Tibial nerve (tissue), 4 donors: ENCODE data around the gene SNAPC5.

ENCODE experiments used
- EP300 ChIP-seq, 2 donors: sonication (generic); formaldehyde crosslinking; IDR thresholded peaks; one replicate each; pipeline ENCODE4 v1.6.1; 2017; ENCODE audit warnings: antibody characterized with exemption in 2 of 2, mild to moderate bottlenecking in 1 of 2
- POLR2A ChIP-seq, 2 donors: fragments of 450-650 bp; IDR thresholded peaks; one replicate each; pipeline ENCODE4 v1.6.1; 2017; ENCODE audit warnings: antibody characterized with exemption in 2 of 2, mild to moderate bottlenecking in 2 of 2, moderate library complexity in 2 of 2
- TF ChIP-seq, protein P1 (sequence below), 5 experiments: fragments of 200-600 bp in 3 of 5; fragments of 450-650 bp in 2 of 5; sonication (generic) in 3 of 5; IDR thresholded peaks; one replicate each; pipeline ENCODE4 v1.5.1; 2016 to 2019; ENCODE audit warnings: antibody characterized with exemption in 5 of 5, mild to moderate bottlenecking in 3 of 5, moderate library complexity in 2 of 5

DNA sequence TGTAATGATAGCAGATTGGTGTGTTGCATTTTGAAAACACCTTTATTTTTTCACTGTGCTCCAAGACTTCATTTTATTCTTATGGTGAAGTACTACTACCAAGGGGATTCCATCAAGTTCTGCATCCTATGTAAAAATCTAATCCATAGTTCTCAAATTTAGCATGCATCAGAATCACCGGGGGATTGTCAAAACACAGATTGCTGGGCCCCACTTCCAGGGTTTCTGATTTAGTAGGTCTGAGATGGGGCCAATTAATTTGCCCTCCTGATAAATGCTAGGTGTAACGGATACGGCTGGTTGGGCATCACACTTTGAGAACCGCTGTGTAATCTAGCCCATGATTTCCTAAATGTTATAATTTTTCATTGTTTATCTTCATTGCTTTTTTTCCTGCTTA, 8.3 kb upstream of the SNAPC5 start:
- TF ChIP-seq, protein P1, sequence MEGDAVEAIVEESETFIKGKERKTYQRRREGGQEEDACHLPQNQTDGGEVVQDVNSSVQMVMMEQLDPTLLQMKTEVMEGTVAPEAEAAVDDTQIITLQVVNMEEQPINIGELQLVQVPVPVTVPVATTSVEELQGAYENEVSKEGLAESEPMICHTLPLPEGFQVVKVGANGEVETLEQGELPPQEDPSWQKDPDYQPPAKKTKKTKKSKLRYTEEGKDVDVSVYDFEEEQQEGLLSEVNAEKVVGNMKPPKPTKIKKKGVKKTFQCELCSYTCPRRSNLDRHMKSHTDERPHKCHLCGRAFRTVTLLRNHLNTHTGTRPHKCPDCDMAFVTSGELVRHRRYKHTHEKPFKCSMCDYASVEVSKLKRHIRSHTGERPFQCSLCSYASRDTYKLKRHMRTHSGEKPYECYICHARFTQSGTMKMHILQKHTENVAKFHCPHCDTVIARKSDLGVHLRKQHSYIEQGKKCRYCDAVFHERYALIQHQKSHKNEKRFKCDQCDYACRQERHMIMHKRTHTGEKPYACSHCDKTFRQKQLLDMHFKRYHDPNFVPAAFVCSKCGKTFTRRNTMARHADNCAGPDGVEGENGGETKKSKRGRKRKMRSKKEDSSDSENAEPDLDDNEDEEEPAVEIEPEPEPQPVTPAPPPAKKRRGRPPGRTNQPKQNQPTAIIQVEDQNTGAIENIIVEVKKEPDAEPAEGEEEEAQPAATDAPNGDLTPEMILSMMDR (IDR thresholded peaks at IDR 0.05) = no peak
- no peak for TF ChIP-seq POLR2A (IDR thresholded peaks at IDR 0.05)
- TF ChIP-seq EP300 (IDR thresholded peaks at IDR 0.05) = no peak
